ENCODE data around the gene VSIG10L.

Gene VSIG10L

DNA sequence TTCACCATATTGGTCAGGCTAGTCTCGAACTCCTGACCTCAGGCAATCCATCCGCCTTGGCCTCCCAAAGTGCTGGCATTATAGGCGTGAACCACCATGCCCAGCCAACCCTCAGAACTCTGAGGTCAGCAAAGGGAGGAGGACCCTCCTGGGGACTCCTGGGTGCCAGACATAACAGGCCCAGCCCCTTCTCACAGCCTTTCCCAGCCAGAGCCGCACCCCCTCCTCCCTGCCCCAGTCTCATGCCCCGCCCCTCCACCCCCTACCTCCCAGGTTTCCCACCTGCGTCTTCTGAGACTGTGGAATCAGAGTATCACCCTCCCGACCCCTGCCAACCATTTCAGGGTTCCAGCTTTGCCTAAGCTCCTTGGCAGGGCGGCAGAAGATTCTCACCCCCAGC, 25.3 kb downstream of the VSIG10L start:
- H3K4me3 ChIP-seq (replicated peaks in 1 of 2; ENCODE audit: low read depth in 2 of 2, low read length in 2 of 2): no peak overlapping the region
- TF ChIP-seq, protein P1, sequence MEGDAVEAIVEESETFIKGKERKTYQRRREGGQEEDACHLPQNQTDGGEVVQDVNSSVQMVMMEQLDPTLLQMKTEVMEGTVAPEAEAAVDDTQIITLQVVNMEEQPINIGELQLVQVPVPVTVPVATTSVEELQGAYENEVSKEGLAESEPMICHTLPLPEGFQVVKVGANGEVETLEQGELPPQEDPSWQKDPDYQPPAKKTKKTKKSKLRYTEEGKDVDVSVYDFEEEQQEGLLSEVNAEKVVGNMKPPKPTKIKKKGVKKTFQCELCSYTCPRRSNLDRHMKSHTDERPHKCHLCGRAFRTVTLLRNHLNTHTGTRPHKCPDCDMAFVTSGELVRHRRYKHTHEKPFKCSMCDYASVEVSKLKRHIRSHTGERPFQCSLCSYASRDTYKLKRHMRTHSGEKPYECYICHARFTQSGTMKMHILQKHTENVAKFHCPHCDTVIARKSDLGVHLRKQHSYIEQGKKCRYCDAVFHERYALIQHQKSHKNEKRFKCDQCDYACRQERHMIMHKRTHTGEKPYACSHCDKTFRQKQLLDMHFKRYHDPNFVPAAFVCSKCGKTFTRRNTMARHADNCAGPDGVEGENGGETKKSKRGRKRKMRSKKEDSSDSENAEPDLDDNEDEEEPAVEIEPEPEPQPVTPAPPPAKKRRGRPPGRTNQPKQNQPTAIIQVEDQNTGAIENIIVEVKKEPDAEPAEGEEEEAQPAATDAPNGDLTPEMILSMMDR (IDR thresholded peaks at IDR 0.05; ENCODE audit: low read depth, low read length): no peak
- no peak for DNase-seq (ENCODE audit: low read depth in 2 of 2)

DNA sequence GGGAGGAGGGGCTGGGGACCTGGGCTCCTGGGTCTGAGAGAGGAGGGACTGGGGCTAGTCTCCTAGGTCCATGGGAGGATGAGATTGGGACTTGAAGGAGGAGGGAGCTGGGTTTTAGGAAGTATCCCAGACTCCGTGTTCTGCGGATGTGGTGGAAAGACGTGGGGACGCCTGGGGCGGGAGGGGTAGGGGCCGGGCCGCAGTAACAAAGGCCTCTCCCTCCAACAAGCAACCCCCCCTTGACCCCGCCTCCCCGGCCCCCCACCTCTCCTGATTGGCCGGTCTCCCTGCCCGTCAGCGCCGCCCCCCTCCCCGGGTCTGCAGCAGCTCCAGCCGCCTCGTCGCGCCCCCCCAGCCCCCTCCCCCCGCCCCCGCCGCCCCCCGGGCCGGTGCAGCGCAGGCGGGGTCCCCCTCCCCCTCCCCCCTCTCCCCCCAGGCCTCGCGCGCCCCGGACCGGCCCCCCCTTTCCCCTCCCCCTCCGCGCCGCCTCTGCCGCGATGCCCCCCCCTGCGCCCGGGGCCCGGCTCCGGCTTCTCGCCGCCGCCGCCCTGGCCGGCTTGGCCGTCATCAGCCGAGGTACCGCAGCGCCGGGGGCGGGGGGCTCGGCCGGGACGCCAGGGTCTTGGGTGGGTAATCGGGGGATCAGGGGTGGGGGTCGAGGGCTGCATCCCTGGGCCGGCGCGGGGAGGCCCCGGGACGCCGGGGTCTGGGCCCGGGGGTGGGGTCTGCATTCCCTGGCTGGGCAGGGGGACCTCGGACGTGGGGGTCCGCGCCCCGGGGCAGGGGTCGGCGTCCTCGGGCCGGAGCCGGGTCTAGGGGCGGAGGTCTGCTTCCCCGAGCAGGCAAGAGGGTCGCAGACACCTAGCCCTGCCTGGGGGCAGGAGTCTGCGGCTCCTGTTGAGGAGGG, 30.3 kb downstream of the VSIG10L start, which contains the start of gene IGLON5:
TSS of gene IGLON5 (plus strand) at position 294 of the 907 bp plus-strand sequence. CDS start at position 498, 204 bp downstream.
- no peak for DNase-seq (ENCODE audit: low read depth in 2 of 2)
- TF ChIP-seq, protein P1 (IDR thresholded peaks at IDR 0.05; ENCODE audit: low read depth, low read length): no peak

DNA sequence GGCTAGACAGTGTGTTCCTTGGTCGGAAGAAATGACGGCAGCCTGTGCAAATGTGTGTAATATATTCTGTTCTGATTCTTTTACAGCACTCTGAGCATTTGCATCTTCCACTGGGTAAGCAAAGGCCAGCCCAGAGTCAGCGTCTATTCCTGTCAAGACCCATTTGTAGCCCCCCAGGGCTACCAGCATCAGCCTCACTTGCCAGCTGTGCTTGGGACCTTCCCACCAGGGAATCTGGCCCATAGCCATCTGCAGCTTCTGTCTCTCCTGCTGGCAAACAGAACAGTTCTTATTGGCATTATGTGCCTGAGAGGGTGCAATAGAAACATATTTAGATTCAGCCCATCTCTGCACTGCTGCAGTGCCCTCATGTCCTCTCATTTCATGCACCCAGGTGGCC, 36.5 kb downstream of the VSIG10L start:
- DNase-seq (ENCODE audit: low read depth in 2 of 2): no peak

More for the DNA sequence above, 30.3 kb downstream of the VSIG10L start, which contains the start of gene IGLON5:
- no peak within 1 kb of the TSS for H3K4me3 ChIP-seq (replicated peaks in 1 of 2; ENCODE audit: low read depth in 2 of 2, low read length in 2 of 2)

DNA sequence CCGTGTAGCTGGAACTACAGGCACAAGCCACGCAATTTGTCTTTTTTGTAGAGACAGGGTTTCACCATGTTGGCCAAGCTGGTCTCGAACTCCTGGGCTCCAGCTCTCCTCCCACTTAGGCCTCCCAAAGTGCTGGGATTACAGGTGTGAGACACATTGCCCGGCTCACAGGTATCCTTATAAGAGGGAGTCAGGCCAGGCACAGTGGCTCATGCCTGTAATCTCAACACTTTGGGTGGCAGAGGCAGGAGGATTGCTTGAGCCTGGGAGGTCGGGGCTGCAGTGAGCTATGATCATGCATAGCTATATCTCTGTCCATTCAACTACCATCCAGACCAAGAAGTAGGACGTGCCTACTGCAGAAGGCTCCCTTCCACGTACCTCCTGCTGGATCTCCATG, 40.7 kb downstream of the VSIG10L start:
- no peak for DNase-seq (ENCODE audit: low read depth in 2 of 2)
- TF ChIP-seq, protein P1 (IDR thresholded peaks at IDR 0.05; ENCODE audit: low read depth, low read length): no peak
- H3K4me3 ChIP-seq (replicated peaks in 1 of 2; ENCODE audit: low read depth in 2 of 2, low read length in 2 of 2): no peak overlapping the region

More for the DNA sequence above, 36.5 kb downstream of the VSIG10L start:
- H3K4me3 ChIP-seq (replicated peaks in 1 of 2; ENCODE audit: low read depth in 2 of 2, low read length in 2 of 2): no peak overlapping the region
- TF ChIP-seq, protein P1 (IDR thresholded peaks at IDR 0.05; ENCODE audit: low read depth, low read length): no peak

DNA sequence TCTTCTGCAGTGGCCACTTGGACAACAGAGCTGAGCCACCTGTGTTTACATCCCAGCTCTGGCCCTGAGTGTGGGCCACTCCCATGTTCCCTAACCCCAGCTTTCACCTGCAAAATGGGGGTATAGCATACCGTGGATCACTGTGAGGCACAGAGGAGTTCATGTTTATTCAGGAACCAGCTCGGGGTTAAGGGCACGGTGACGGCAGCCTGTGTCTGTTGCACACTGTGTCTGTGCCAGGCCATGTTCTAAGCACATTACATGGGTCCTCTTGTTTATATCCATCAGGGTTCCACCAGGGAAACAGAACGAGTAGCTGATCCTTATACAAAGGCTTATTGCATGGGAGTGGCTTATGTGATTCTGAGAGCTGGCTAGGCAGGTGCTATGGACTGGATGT, 44.5 kb downstream of the VSIG10L start:
- no peak overlapping the region for H3K4me3 ChIP-seq (replicated peaks in 1 of 2; ENCODE audit: low read depth in 2 of 2, low read length in 2 of 2)
- no peak for DNase-seq (ENCODE audit: low read depth in 2 of 2)
- TF ChIP-seq, protein P1 (IDR thresholded peaks at IDR 0.05; ENCODE audit: low read depth, low read length): no peak

DNA sequence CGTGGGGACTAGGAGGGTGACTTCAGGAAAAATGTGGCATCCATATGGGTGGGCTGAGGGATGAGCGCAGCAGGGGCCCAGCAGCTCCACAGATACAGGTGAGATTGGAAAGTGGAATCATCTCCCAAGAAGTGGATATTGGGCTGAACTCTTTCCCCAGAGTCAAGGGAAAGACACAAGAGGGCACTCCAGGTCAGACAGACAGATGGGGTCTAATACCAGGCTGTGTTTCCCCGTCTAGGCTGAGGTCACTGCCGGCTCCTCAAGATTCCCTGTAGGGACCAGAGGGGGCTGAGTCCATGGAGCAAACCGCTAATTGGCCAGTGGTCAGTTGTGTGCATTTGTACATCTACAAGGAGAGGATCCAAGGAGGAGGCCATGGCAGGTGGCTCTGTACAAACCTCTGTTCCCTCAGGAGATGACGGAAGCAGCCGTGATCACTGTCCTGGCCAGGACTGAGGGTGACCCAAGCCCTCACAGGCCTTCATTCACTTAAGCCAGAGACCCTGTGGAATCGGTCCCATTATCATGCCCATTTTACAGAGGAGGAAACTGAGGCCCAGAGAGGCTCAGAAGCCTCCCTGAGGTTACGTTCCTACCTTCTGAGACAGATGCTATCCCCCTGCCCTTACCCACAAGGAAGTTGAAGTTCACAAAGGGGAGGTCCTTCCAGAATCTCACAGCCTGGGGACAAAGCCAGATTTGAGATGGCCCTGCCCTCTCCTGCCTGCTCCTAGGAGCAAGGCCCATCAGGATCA, 45.4 kb downstream of the VSIG10L start:
- H3K4me3 ChIP-seq (replicated peaks in 1 of 2; ENCODE audit: low read depth in 2 of 2, low read length in 2 of 2): no peak overlapping the region
- TF ChIP-seq, protein P1 (IDR thresholded peaks at IDR 0.05; ENCODE audit: low read depth, low read length): no peak

More for the DNA sequence above, 45.4 kb downstream of the VSIG10L start:
- DNase-seq (ENCODE audit: low read depth in 2 of 2): no peak
